ENCODE data around the gene NRF1.

The NRF1 gene

DNA sequence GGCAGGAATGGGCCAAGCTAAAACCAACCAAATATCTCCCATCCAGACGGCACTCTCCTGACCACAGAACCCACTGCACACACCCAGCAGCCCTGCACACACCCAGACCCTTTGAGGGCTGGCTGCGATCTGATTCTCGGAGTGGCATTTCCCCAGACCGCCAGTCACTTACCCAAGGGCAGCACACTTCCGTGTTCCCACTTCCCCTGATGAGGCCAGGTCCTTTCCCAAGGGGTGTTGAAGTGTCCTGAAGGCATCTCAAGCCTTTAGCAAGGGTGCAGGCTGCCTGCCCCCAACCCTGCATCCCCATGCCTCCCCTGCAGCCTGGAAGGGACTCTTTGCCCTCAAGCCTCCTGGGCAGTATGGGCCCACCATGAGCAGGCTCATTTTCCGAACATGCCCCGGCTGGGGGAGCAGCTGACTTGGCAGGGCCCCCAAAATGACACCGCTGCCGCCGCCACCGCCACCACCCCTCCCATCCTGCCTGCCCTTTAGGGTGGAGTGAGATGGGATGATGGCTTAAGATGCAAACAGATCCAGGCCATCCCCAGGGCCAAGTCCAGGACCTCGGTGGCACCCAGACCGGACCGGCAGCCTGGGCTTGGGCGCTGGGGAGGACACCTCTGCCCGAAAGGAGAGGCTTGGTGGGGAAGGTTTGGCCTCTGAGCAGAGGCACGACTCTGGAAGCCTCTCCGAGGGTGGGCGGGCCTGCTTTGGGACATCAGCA lies 159.8 kb downstream of the NRF1 start:
- DNase-seq (ENCODE audit: low spot score) = no peak

DNA sequence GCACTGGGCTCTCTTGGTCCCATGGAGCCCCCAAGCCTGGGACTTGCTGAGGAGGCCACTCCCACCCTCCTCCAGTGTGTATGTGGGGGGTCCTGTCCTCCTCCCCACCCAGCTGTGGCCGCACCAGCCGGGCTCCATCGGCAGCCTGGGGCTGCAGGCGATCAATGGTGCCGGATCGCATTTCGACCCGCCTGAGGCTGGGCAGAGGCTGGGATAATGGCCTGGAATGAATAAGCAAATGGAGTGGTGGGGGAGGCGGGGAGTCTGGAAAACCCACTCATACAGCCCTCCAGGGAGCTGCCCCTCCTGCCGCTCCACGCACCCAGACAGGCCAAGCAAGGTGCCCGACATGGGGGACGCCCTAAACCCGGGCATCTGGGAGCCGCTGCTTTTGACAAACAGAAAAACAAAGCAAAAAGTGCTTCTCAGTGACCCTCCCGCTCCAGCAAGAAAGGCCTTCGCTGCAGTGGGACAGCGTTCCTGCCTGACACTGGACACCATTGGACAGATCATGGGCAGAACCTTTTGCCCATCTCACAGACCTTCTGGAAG lies 160.5 kb downstream of the NRF1 start:
- no peak for DNase-seq (ENCODE audit: low spot score)

DNA sequence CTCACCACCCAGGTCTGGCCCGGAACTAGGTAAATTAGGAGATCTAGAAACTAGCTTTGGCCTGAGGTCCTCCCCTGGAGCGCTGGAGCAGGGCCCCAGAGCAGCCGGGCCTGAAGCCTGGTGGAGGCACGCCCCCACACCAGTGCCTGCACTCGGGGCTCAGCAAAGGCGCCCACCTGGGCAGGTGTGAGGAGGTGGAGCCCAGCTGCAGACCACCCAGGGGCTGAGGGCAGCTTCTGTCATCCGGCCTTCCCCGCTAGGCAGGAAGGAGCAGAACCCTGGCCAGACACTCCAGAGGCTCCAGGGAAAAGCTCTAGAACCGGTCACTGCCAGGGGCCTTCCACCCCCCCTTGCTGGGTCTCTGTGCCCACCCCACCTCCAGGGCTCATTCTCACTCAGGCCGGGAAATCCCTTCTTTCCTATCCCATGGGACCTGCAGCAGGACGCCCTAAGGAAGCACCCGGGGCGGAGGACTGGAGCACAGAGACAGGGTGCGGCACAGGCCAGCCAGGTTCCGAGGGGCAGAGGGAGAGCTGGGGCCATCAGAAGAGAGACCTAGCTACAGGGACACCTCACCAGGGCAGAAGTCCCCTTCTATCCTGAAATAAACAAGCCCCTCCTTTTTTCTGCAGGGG lies 161.2 kb downstream of the NRF1 start:
- no peak for DNase-seq (ENCODE audit: low spot score)

DNA sequence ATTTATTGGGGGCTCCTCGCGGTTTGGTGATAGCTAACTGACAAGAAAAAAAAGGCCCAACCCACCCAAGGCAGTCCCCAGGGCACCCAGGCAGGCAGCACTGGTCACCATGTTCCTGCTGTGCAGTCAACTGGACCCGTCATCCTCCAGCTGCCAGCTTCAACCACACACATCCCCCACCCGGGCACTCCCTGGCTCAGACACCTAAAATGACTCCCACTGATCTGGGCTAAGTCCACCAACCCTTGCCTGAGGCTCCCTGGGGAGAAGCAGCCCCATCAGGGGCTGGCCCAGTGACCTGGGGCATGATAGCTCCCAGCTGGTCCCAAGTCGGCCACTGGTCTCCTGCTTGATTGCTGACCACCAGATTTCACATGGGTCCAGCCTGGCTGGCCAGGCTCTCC lies 161.8 kb downstream of the NRF1 start:
- DNase-seq (ENCODE audit: low spot score) = no peak

DNA sequence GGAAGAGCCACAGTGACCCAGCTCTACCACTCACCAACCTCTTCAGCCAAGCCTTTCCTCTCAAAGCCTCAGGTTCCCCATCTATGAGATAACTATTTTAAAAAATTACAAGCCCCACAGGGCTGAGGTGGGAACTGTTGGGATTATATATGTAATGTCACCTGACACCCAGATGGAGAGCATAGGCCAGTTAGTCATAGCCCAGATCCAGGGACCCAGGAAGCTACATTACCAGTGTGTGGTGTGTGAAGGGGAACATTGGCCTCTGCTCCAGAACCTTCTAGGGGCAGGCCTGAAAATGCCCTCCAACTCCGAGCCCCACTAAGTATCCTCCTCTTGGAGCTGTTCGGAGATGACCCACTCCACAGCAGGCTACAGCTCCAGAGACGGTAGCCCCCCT lies 162.4 kb downstream of the NRF1 start:
- DNase-seq (ENCODE audit: low spot score) = no peak

DNA sequence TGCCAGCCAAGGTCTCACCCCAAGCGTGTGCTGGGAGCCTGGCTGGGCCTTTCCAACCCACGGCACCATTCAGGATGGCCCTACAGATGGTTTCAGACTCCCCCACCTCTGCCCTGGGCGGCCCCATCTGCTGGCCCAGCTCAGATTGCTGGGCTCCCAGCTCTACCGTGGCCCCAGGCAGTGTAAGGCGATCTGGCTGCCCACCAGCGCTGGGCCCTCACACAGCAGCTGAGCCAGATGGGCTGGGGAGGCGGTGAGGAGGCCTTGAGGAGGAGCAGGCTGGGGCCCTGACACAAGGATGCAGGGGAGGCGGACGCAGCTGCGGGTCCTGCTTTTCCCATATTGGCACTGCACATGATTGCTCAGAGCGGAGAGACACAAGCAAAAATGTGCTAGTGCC lies 162.8 kb downstream of the NRF1 start:
- no peak for DNase-seq (ENCODE audit: low spot score)

- DNase-seq (ENCODE audit: low spot score) = no peak
These were observed 163.6 kb downstream of the NRF1 start for GRCh38 chr7:129774871-129775694.

GRCh38 chr7:129775695-129776361 lies 164.3 kb downstream of the NRF1 start:
- no peak for DNase-seq (ENCODE audit: low spot score)

GRCh38 chr7:129776362-129776722 lies 164.8 kb downstream of the NRF1 start:
- no peak for DNase-seq (ENCODE audit: low spot score)

DNA sequence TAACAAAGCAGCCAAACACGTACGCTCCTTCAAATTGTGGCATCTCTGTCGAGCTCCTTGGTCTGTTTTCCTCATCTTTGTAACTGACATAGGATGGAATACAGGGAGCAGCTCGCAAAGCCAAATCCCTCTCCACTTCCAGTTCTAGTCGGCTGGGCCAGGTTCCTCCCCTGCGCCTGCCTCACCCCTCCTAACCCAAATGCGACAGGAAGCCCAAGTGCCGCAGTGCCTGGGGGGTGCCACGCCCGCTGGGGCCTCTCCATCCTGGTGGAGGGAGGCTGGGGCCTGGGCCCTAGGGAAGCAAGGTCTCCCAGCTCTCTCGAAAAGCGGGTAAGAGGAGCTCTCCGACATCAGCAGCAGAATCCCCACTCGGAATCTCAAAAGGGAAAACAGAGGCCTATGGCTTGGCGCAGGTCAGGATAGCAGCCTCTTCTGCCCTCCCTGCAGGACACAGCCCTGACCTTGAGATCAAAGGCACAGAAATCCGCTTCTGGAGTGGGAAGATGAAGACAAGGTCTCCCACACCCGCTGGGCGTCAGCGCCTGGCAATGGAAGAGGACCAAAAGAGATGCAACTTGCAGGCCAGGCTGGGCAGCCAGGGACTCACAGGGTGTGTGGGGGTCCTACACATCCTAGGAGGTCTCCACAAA lies 165.8 kb downstream of the NRF1 start:
- DNase-seq (ENCODE audit: low spot score) = no peak

DNA sequence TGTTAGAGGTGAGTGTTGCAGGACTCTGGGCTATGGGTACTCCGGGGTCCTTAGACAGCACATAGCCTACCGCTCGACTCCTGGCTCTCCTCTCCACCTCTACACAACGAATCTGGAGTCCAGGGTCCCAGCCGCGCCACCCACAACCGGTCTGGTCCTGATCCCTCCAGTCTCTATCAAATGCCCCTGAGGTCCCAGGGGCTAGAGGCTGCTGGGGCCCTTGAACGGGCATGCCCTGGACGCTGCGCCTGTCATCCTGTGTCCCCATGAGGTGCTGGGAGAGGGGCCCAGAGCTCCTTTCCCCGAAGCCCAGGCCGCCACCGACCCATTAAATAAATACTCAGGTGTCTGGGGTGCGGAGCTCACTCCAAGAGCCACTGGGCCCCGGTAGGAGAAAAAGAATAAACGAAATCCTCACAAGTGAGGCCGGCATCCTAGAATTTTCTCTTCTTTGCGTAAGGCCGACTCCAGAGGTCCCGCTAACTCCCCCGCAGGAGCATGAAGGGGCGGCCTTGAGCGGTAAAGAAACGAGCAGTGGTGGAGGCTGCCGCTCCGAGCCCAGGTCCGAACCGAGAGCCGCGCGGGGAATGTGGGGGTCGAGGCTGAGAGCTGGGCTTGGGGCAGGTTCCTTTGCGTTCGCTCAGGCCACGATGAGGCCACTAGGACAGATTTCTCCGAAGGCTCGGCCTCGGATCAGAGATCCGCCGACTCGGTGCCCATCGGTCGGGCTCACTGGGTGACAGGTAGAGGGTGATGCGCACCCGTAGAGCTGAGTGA lies 166.7 kb downstream of the NRF1 start:
- DNase-seq (ENCODE audit: low spot score) = no peak

DNA sequence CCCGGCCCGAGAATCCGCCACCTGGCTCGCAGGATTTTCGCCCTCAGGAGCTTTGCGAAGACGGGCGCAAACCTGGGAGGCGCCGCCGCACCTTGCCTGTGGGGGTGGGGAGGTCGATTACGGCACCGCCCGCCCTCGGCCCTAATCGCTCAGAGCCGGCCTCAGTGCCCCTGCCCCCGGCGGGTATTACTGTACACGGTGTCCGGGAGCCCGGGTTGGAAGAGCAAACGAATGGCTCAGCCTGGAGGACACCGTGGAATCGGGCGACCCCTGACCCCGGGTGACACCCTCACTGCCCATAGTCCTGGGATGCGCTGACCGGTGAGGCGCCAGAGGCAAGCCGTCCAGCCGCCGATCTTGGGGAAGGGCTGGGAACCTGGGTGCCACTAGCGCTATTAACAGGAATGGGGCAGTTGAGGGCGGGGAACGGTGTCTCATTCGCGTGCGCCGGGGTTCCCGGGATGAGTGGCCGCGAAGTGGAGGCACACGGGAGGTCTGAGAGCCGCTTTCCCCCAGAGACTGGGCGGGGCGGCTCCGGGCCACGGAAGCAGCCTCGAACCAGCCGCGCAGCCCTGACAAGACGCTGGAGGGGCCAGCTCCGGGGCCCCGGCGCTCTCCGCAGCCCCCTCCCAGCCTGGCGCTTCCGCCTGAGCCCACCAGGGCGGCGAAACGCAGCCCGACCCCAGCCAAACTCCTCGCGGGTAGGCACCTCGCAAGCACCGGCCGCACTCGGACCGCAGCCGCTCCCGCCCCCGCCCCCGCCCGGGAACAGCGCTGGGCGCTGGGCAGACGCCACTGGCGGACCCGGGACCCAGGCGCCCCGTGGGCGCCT lies 167.5 kb downstream of the NRF1 start:
- DNase-seq (ENCODE audit: low spot score) = no peak

GRCh38 chr7:129779602-129780256 lies 168.2 kb downstream of the NRF1 start:
- DNase-seq (ENCODE audit: low spot score) = peak; percentile 11

DNA sequence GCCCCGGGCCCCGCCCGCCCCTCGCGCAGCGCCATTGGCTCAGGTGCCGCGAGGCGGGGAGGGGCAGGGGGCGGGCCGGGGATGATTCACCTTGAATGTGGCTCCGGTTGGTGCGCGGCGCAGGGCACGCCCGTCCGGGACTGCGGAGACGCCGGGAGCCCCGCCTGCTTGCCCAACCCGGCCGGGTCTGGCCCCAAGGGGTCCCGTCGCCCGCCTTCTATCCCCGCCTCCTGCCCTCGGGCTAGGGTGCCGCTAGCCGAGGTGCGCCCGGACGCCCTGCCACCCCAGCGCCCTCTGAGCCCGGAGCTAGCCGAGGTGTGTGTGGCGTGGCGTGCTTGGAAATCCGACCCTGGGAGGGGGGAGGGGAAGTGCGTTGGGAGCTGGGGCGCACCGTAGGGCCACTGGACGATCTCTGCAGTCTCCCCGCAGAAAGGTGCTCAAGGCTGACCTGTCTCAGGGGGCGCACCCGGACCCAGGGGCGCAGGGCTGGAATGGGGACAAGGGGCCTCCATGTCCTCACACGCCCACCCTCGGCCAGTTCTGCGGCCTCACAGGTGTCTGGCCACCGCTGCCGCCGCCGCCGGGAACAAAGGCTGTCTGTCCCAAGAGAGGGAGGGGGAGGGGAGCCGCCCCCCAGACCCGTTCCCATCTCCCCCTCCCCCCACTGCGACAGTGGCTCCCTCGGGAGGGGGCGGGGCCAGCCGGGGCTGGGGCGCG lies 168.9 kb downstream of the NRF1 start:
- DNase-seq (ENCODE audit: low spot score) = peak; percentile 72

- no peak for DNase-seq (ENCODE audit: low spot score)
These were observed 169.7 kb downstream of the NRF1 start for GRCh38 chr7:129780974-129781927.

DNA sequence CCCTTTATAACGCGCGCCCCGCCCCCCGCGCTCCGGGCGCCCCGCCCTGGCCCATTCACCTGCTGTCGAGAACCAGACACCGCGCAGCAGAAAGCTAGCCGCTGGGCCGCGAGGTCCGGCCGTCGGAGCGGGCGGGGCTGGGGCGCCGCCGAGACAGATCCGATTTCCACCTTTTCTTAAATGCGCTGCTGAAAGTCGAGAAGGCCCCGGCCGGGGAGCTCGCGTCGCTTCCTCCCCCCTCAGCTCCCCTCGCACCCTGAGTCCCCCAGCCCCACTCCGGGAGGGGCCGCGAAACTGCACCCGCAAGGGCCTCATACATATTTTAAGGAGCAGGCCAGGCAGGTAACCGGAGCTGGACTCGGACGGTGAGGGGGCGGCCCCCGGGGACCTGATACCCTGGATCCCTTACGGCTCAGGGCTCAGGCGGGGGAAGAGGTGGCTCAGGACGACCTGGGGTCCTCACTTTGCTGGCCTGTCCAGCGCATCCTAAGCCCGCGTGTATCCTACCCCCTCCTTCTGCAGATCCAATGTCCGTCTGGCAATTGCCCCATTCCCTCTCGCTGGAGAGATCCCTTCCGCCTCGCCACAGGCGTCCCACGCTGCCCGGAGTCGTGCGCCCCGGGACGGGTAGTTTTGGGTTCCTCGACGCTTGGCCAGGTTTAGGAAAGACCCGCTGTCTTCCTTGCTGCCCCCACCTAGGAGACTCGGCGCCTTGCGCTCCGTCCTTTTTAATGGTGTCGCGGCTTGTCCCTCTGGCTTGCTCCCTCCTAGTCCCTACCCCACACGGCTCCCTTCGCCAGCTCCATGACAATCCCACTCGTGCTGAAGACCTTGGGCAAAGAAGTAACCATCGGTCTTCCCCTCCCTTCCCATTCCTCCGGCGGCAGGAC lies 170.7 kb downstream of the NRF1 start:
- DNase-seq (ENCODE audit: low spot score) = no peak
